BJ (cell line): ENCODE measurements around the gene FAM170B. TPM values are rescaled to one million over a fixed set of nuclear protein-coding genes. Genes with fewer than 3 reads are reported as not detected.

Experiments used
- CTCF ChIA-PET: fragments of 350-600 bp; formaldehyde crosslinking; extraction: SDS; loops from one replicate; lab custom pipeline; 2021; ENCODE audit warnings: antibody characterized with exemption, inconsistent platforms; lab: Yijun Ruan, JAX
- POLR2A ChIA-PET: fragments of 300-600 bp; sonication (Branson Sonifier 250); formaldehyde crosslinking; extraction: SDS; loops from one replicate; lab custom pipeline; 2021; ENCODE audit warnings: antibody characterized with exemption; lab: Charles Lee
- DNase-seq: peaks from one replicate; pipeline ENCODE4 v3.0.0-alpha.2; 2011; ENCODE audit warnings: low read depth
- H3K27me3 ChIP-seq: 2 replicates; pipeline ENCODE4 v1.6.0; 2011; ENCODE audit warnings: low read length; ENCODE audit not compliant: control insufficient read depth, insufficient read depth
- H3K36me3 ChIP-seq: 2 replicates; pipeline ENCODE4 v1.5.1; 2011; ENCODE audit warnings: low read length; ENCODE audit not compliant: control insufficient read depth, insufficient read depth
- H3K4me3 ChIP-seq: 2 replicates; pipeline ENCODE4 v1.5.1; 2011; ENCODE audit warnings: low read depth, mild to moderate bottlenecking, control low read depth, low read length
- polyA plus RNA-seq: library from polyadenylated mRNA; depleted of rRNA; stranded (reverse); fragments of >200 nt; gene quantifications from 2 replicates; pipeline ENCODE4 v1.2.3, GENCODE V29; 2011
- TF ChIP-seq, protein P1 (sequence below): IDR thresholded peaks from 2 replicates; pipeline ENCODE4 v1.5.1; 2011; ENCODE audit warnings: low read depth, mild to moderate bottlenecking, control low read depth, inconsistent platforms, low read length, moderate library complexity; ENCODE audit not compliant: insufficient read depth

FAM170B gene
- polyA plus RNA-seq, 1 experiment, result not detected

DNA sequence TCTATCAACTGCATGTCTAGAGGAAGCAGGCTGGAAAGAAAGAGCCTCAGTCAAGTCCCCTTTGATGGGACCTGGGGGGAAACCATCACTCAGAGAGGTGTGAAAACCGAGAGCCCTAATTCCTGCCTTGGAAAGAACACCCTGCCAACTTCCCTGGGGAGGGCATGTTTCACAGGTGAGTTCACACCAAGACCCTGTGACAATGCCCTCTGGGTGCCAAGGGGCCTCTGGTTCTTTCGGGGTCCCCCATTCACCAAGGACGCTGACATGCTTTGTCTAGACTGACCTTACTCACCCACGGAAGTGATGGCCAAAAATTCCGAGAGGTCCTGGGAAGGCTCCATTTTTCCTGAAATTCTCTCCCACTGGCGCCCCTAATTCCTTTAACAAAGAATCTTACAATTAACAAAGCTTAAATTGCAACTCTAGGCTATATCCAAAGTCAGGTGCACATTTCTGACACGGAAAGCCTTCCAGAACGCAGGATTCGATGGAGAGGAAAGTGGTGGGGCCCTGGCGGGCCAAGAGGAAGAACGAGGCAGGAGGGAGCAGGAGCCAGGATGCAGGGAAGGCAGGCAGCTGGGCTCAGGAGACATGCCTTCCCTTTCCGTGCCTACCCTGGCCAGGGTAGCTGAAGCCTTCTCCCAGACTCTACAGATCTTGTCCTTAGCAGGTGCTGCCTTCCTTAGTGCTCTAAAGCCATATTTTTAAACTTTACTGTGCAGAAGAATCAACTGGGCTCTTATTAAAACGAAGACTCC lies 42.2 kb downstream of the FAM170B start:
- no peak for DNase-seq
- Histone ChIP-seq H3K36me3 (no peaks in the 10 kb centered on the region), H3K4me3 (no peak overlapping the region), H3K27me3 (0 out of 2 replicates have a peak, but pooled peaks cover 1% of the 10 kb centered on the region)
- CTCF ChIA-PET, result interaction anchor here (2.1 kb wide), 1 partner anchor 12 kb away, joined by 5 read pairs; no protein-coding TSS in a partner anchor
- POLR2A ChIA-PET, result no interaction called here
- TF ChIP-seq, protein P1, sequence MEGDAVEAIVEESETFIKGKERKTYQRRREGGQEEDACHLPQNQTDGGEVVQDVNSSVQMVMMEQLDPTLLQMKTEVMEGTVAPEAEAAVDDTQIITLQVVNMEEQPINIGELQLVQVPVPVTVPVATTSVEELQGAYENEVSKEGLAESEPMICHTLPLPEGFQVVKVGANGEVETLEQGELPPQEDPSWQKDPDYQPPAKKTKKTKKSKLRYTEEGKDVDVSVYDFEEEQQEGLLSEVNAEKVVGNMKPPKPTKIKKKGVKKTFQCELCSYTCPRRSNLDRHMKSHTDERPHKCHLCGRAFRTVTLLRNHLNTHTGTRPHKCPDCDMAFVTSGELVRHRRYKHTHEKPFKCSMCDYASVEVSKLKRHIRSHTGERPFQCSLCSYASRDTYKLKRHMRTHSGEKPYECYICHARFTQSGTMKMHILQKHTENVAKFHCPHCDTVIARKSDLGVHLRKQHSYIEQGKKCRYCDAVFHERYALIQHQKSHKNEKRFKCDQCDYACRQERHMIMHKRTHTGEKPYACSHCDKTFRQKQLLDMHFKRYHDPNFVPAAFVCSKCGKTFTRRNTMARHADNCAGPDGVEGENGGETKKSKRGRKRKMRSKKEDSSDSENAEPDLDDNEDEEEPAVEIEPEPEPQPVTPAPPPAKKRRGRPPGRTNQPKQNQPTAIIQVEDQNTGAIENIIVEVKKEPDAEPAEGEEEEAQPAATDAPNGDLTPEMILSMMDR, result no peak

DNA sequence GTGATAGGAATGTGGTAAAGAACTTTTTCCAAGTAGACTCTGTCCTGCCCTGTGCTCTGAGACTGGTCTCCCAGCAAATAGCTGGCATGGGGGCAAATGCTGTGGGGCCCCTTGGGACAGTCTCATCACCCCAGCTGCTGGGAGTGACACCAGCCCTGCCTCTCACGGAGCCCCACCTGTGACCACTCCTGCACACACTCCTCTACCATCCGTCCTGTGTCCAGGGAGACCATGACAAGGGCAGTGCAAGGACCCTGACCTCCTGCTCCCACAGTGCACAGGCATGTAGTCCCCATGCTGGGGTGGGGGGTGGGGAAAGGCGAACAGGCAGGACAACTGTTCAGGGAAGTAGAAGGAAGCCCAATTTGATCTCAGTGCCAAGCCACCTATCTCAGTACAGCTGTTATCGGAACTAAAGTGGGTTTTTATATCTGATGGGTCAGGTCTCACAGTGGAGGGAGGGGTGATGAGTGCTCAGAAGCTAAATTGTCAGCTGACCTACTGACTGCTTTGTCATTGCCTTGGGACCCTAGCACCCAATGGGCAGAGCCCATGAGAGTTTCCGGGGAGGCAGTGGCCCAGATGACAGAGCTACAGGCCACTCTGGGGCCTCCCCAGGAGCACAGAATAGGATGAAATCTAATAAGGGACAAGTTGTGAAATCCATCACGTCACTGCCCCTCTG lies 43.0 kb downstream of the FAM170B start:
- Histone ChIP-seq H3K4me3 (no peak overlapping the region), H3K27me3 (0 out of 2 replicates have a peak, but pooled peaks cover 1% of the 10 kb centered on the region), H3K36me3 (no peaks in the 10 kb centered on the region)
- no peak for DNase-seq
- ChIA-PET POLR2A (no interaction called here), CTCF (interaction anchor here (0.6 to 2.4 kb wide), 4 partner anchors 8 to 70 kb away, joined by 3 to 6 read pairs (median 4); no protein-coding TSS in a partner anchor)
- TF ChIP-seq, protein P1, result no peak

DNA sequence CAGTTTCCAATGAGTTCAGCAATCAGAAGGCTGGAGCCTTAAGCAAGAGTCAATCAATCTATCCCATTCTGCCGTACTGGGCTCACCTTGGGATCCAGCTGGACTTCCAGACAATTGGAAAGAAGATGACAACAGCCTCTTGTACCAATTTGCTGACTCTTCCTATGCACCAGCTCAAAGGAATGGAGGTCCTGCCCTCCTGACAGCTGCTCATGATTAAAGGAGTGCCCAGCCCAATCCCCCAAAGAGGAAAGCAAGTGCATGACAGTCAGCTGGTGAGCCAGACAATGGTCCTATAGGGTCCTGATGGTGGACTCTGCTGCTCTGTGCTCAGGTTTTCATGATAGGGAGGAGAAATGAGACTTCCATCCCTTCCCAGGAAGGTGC lies 43.6 kb downstream of the FAM170B start:
- TF ChIP-seq, protein P1, result no peak
- DNase-seq, result no peak
- H3K27me3 ChIP-seq, result 0 out of 2 replicates have a peak, but pooled peaks cover 1% of the 10 kb centered on the region
- H3K36me3 ChIP-seq, result no peaks in the 10 kb centered on the region
- ChIA-PET CTCF (interaction anchor here (0.6 to 2.4 kb wide), 4 partner anchors 8 to 71 kb away, joined by 3 to 6 read pairs (median 4); no protein-coding TSS in a partner anchor), POLR2A (no interaction called here)
- H3K4me3 ChIP-seq, result no peak overlapping the region

DNA sequence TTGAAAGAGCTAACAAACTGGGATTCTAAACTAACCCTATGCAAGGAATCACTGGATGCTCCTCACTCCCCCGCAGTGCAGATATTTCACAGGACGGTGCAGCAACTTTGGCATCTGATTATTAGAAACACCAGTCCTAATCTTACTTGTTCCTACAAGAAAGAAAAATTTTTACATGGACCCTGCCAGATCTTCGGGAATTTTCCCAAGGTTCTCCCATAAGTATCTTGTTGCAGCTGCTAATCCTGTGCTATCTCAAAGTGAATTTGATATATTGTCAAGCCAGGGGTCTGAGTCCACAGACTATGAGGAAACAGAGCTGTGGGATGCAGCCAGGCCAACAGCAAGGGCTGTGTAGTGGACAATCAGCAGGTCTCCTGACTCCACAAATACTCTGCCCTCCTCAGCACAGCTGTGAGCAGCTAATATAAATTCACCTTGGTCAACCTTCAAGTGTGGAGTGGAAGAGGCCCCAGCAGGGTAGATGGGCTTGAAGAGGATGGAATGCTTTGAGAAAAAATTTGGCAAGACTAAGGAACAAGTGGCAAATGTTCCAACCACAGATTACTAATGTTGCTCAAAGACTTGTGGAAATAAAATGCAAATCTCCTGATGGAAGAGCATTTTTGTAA lies 44.1 kb downstream of the FAM170B start:
- Histone ChIP-seq H3K27me3 (0 out of 2 replicates have a peak, but pooled peaks cover 1% of the 10 kb centered on the region), H3K36me3 (no peaks in the 10 kb centered on the region), H3K4me3 (no peak overlapping the region)
- DNase-seq, result no peak
- TF ChIP-seq, protein P1, result no peak
- ChIA-PET CTCF (interaction anchor here (1.2 to 2.4 kb wide), 3 partner anchors 9 to 14 kb away, joined by 3 to 6 read pairs (median 5); no protein-coding TSS in a partner anchor), POLR2A (no interaction called here)
